ENCODE measurements around the gene CNTNAP3B.
"Not testable (repeated sequence)": the region's sequence is repeated elsewhere in the genome, so short reads cannot be mapped to it uniquely, and the experiment has no call there.

CNTNAP3B gene

GRCh38 chr9:42129073-42129729 lies at the start of gene CNTNAP3B:
TSS of gene CNTNAP3B (minus strand) at chr9:42129426. CDS start at chr9:42129094, 332 bp downstream.
- DNase-seq: not testable (repeated sequence)

DNA sequence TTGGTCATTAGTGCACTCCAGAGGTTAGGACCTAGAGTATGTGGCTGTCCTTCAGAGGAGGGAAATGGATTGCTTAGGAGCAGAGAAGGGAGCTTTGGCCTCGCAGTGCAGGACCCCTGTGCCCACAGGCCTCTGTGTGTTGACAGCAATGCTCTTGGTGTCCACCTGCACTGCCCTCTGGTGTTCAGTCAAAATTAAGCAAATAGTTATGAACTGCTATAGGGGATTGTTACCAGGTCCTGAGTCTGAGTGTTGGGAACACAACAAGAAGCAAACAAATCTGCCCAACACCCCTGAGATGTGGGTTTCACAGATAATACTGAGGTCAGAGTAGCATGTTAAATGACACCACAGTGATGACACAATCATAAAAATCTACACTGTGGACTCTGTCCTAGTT lies 31.1 kb upstream of the CNTNAP3B start:
- not testable (repeated sequence) for DNase-seq

DNA sequence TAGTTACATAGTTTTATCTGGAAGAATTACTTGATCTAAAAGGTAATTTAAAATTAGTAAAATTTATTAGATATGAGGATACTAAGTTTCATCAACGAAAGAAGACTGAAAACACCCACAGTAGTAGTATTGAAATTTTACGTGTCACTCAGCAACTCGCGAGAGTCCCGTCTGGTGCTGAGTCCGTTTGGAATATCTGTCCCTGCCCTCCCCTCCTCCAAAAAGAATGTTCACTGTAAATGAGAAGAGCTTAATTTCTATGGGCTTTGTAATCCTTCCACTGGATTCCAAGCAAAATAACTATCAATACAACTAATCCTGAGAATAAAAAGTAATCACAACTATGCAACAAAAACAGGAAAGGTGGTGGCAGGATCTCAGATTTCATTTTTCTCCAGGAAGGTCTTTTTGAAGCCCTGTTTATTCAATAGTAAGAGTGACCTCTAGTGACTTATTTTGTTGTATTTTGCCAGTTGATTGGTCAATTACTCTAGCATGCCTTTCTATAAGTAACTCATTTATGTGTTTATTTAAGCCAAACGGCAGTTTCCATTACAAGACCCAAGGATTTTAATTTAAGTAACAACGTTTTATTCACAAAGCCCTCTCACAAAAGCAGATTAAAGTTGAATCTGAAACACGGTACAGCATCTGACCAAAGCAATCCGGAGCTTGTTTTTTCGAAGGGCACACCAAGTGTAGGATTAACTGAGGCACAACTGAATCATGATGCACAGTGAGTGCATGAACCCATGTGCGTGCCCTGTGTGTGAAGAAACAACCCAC lies 2.0 kb downstream of the CNTNAP3B start:
- not testable (repeated sequence) for DNase-seq

DNA sequence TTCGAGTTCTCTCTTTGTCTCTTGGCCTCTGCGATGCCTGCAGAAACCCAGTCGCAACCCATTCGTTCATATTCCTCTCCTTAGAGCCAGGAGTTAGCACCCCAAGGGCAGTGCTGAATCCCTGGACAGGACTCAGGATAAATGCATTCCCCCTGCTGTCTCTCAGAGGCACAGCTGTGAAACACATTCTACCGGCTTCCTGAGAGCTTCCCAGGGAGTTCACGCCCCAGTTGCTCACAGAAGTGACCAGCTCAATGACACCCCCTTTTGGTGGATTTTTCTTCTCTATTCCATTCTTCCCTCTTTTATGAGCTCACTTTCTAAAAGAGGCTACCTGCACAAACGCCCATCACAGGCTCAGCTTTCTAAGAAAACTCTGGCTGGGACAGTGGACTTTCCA lies 8.2 kb downstream of the CNTNAP3B start:
- not testable (repeated sequence) for DNase-seq

DNA sequence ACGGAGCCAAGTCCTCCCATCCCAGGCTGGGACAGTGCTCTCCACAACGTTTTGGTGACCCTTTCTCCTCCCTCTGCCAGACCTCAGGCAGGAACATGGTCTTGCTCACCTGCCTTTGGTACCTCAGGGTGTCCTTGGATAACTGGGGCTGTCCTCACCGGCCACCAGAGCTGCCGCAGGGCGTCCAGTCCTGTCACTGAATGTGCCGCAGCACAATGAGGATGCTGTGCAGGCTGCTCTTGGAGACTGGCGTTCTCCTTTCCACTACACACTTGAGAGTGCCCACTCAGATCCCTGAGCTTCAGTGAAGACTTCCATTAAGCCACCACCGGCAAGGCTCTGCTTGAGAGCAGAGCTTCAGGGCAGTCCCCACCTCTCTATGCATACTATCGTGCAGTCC lies 33.3 kb downstream of the CNTNAP3B start:
- DNase-seq: not testable (repeated sequence)

- not testable (repeated sequence) for DNase-seq
Observed at GRCh38 chr9:42084559-42084952, 44.7 kb downstream of the CNTNAP3B start.

DNA sequence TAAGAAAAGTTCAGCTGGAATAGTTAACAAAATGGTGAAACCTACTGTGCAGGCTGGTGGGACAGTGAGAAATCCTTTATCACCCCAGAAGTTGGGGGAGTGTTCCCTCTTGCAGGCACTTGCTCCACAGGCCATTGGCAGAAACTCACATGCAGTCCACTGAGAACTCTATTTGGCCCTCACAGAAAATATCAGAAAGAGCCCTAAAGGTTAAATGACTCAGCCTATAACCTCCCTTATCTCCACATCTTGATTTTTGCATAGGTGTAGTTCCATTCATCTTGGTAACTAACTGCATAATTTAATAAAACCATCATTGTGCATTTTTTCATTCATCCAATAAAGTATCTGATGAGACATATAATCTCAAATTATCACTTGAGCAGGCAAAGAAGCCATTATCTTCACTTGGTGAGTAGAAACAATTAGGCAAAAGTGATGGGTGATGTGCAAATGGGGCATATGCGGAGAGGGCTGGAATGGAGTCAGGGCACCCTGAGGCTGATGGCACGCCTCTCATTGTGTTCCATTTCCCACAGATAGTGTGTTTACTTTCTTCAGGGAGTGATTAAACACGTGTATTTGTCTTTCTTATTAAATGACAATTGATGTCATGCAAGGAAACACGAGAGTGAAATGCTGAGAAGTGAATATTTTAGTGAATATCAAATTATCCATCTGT lies 45.2 kb downstream of the CNTNAP3B start:
- not testable (repeated sequence) for DNase-seq

- not testable (repeated sequence) for DNase-seq
Observed at GRCh38 chr9:42080376-42080775, 48.9 kb downstream of the CNTNAP3B start.

GRCh38 chr9:42074868-42075267 lies 54.4 kb downstream of the CNTNAP3B start:
- DNase-seq: not testable (repeated sequence)

- not testable (repeated sequence) for DNase-seq
Observed at GRCh38 chr9:42071026-42071425, 58.2 kb downstream of the CNTNAP3B start.

DNA sequence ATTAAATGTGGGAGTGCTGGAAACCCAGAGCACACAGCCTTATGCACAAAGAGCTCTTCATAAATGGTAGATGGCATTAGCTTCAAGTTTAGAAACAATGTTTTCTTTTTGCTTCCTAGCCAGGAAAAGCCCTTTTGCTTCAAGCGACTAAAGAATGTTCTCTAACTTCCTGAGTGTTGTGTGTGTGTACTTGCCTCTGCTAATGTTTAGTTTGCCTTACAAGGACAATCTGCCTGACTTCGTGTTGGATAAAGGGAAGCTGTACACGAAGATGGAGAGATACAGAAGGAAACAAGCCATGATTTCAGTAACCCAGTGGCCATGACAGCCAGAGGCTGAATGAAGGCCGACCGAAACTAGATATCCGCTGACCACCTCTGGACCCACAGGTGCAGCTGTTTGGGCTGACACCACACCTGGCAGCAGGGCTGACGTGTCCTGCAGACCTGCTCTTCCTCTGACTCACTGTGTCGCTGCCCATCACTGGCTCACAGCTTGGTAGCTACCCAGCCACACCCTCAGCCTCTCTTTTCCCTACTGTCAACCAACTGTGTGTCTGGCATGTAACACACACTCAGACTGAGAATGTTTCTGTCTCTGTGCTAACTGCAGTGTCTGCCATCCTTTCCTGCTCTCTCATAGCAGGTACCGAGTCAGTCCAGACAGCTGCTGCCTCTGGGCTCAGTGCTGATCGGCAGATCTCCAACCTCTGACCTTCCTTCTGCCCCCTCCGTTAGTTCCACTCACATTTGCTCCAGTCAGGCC lies 59.0 kb downstream of the CNTNAP3B start:
- DNase-seq: not testable (repeated sequence)

- not testable (repeated sequence) for DNase-seq
Observed at GRCh38 chr9:42053874-42054273, 75.4 kb downstream of the CNTNAP3B start.

- DNase-seq: not testable (repeated sequence)
Observed at GRCh38 chr9:42050701-42051100, 78.5 kb downstream of the CNTNAP3B start.

DNA sequence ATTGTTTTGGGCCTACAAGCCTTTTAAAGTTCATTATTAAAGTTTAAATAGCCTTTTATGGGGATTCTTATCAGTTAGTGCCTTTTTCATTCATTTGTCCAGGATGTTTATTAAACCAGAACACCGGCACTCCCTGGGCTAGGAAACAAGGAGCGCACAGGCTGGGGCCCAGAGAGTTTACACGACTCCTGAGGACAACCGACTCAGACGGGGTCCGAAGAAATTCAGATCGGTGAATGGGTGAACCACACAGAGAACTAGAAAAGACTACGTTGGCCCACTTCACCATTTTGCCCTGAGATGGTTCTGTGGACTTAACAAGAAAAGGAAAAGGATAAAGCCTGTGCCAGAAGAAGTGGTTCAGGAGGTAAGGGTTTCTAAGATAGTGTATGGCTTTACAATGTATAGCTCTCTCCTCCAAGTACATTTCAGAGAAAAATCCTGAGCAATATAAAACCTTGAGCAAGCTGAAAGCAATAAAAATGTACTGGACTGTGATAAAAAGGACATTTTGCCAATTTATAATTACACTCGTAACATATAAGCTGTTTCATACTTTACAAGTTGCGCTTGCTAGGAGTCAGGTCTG lies 84.7 kb downstream of the CNTNAP3B start:
- DNase-seq: not testable (repeated sequence)

- not testable (repeated sequence) for DNase-seq
Observed at GRCh38 chr9:42033541-42033940, 95.7 kb downstream of the CNTNAP3B start.

DNA sequence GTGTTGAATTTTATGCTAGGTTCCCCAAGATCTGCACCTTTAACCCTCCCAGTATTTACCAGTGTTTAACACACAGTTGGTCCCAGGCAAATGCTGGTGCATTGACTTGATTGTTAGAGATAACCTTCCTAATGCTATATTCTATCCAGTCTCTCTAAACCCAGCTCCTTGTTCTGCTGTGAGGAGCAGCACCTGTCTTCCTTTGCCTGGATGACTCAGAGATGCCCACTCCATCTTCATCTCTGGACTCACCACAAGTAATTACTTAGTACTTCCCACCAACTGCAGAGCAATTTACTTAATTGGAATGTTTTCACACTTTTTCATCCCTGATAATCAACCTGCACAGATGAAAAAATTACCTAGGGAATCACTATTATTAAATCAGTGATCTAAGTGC lies 108.6 kb downstream of the CNTNAP3B start:
- DNase-seq: not testable (repeated sequence)

- DNase-seq: not testable (repeated sequence)
Observed at GRCh38 chr9:42018220-42018922, 110.9 kb downstream of the CNTNAP3B start.

- DNase-seq: not testable (repeated sequence)
Observed at GRCh38 chr9:42014317-42014716, 114.9 kb downstream of the CNTNAP3B start.

DNA sequence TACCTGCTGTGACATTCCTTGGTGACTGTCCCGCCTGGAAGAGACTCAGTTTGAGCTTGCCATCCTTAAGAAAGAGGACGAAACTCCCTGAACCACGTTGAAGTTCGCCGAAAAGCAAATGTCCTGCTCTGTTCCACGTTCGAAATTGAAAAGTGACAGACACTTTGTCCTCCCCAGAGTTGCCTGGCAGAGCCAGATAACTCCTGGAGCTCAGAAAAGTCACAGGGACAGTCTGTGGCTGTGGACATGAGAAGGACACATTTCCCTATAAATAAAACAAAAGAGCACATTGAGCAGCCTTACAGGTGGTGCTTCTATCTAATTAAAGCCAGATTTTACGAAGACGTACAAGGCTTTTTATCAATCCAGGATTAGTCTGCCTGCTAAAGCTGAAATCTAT lies 137.6 kb downstream of the CNTNAP3B start:
- not testable (repeated sequence) for DNase-seq

DNA sequence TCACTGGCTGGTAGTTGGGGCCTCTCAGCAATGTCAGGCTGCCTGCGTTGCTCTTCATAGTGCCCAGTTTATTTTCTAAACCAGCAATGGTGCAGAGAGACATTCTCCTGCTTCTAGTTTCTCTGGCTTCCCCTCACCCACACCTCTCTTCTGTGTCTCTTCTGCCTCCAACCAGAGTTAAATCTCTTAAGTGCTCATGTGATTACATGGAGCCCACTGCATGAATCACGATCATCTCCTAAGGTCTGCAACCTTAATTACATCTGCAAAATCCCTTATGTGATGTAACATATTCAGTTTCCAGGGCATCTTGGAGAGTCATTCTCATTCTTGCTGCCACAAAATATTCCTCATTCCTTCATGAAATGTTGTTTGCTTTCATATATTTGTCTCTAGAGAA lies 149.0 kb downstream of the CNTNAP3B start:
- not testable (repeated sequence) for DNase-seq

- DNase-seq: not testable (repeated sequence)
Observed at GRCh38 chr9:41977965-41978600, 151.1 kb downstream of the CNTNAP3B start.
